Gastroesophageal sphincter (tissue), 3 donors: ENCODE data around the gene SDHAF3.

Experiments used
- CTCF ChIP-seq, 4 experiments: fragments of 200-600 bp in 2 of 4; fragments of 450-650 bp in 2 of 4; sonication (generic) in 1 of 4; IDR thresholded peaks; one replicate each; pipeline ENCODE4 v1.5.1; 2017 to 2019; ENCODE audit warnings: antibody characterized with exemption in 4 of 4, mild to moderate bottlenecking in 2 of 4, moderate library complexity in 2 of 4
- EP300 ChIP-seq: sonication (generic); formaldehyde crosslinking; IDR thresholded peaks from one replicate; pipeline ENCODE4 v1.6.1; 2017; ENCODE audit warnings: antibody characterized with exemption, mild to moderate bottlenecking
- POLR2A ChIP-seq, 2 donors: fragments of 450-650 bp; IDR thresholded peaks; one replicate each; pipeline ENCODE4 v1.6.1; 2017; ENCODE audit warnings: antibody characterized with exemption in 2 of 2, mild to moderate bottlenecking in 2 of 2, moderate library complexity in 1 of 2
- POLR2AphosphoS5 ChIP-seq: sonication (generic); formaldehyde crosslinking; IDR thresholded peaks from one replicate; pipeline ENCODE4 v1.6.1; 2017; ENCODE audit warnings: antibody characterized with exemption

GRCh38 chr7:97096037-97096436 lies 21.5 kb upstream of the SDHAF3 start:
- TF ChIP-seq CTCF (IDR thresholded peaks at IDR 0.05), result no peak
- no peak for TF ChIP-seq POLR2AphosphoS5
- TF ChIP-seq POLR2A (IDR thresholded peaks at IDR 0.05), result no peak
- TF ChIP-seq EP300, result no peak
